Tibial nerve (tissue), 3 donors: ENCODE data around the gene MAMLD1.

Experiments used
- POLR2A ChIP-seq, 2 donors: fragments of 450-650 bp; IDR thresholded peaks; one replicate each; pipeline ENCODE4 v1.6.1; 2017; ENCODE audit warnings: antibody characterized with exemption in 2 of 2, mild to moderate bottlenecking in 2 of 2, moderate library complexity in 2 of 2
- TF ChIP-seq, protein P1 (sequence below), 5 experiments: fragments of 200-600 bp in 3 of 5; fragments of 450-650 bp in 2 of 5; sonication (generic) in 3 of 5; IDR thresholded peaks; one replicate each; pipeline ENCODE4 v1.5.1; 2016 to 2019; ENCODE audit warnings: antibody characterized with exemption in 5 of 5, mild to moderate bottlenecking in 3 of 5, moderate library complexity in 2 of 5

DNA sequence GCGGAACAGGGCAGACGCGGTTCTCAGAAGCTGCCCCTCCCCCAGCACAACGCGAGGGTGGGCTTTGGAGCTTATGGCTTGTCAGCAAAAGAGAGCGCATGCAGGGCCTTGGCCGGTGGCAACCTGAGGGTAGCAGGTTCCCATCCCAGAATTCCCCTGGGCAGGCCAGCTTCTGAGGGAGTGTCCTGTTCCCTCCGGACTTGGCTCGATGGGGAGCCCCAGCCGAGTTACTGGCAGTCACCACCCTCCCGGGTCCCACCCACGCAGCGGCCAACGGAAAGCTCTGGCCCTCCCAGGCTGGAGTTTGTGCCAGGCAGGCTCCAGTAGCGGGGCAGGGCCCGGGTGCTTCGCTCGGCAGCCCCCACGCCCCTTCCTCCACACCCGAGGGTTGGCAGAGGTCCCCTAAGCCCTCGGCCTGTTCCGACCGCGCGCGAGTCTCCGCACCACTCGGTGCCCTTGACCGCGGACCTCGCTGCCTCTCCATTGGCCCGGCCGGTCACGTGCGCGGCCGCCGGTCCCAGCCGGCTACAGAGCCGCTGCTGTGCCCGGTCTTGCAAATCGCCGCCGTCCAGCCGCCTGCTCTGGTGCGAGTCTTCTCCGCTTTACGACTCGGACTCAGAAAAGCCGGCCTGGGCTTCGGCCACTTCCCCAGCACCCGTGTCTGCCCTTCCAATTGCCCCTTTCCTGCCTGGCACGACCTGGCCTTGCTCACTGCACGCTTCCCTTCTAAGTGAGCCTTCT, 184.4 kb downstream of the MAMLD1 start:
- TF ChIP-seq, protein P1, sequence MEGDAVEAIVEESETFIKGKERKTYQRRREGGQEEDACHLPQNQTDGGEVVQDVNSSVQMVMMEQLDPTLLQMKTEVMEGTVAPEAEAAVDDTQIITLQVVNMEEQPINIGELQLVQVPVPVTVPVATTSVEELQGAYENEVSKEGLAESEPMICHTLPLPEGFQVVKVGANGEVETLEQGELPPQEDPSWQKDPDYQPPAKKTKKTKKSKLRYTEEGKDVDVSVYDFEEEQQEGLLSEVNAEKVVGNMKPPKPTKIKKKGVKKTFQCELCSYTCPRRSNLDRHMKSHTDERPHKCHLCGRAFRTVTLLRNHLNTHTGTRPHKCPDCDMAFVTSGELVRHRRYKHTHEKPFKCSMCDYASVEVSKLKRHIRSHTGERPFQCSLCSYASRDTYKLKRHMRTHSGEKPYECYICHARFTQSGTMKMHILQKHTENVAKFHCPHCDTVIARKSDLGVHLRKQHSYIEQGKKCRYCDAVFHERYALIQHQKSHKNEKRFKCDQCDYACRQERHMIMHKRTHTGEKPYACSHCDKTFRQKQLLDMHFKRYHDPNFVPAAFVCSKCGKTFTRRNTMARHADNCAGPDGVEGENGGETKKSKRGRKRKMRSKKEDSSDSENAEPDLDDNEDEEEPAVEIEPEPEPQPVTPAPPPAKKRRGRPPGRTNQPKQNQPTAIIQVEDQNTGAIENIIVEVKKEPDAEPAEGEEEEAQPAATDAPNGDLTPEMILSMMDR (IDR thresholded peaks at IDR 0.05), result peak in 1 of 5 experiments; percentile 8
- TF ChIP-seq POLR2A (IDR thresholded peaks at IDR 0.05), result peak in 1 of 2 donors; percentile 30
